IPS DF 19.7 (cell line): ENCODE results near the gene COX17.
A peak's percentile ranks its signal among the peaks of the same experiment; 100 is the strongest.
"Not testable (repeated sequence)": the region's sequence is repeated elsewhere in the genome, so short reads cannot be mapped to it uniquely, and the experiment has no call there.

Experiments used
- DNase-seq: peaks from one replicate; pipeline ENCODE4 v3.0.0-alpha.2; 2013; ENCODE audit warnings: low read depth, low spot score

Gene COX17

GRCh38 chr3:119676771-119677640 lies at the start of gene COX17:
COX17 (minus strand) TSS chr3:119677406; CDS start chr3:119677310, 96 bp downstream.
- DNase-seq, result peak; percentile 91

DNA sequence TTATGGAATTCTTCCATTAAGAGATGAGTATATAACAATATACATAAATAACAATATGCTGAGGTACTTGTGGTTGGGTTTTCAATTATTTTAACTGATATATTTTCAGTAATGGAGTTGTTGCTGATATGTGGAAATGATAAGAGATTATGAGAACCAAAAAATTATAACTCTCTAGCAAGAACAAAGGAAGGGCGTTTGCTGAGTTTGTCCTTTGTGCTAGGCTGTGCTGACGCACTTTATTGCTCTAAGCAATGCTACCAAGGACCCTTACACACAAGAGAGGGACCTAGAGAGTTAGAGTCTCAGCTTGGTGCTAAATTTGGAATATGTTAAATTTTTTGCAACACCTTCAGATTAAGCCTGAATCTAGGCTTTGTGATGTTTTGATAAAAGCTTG lies 49.7 kb upstream of the COX17 start:
- DNase-seq, result no peak

DNA sequence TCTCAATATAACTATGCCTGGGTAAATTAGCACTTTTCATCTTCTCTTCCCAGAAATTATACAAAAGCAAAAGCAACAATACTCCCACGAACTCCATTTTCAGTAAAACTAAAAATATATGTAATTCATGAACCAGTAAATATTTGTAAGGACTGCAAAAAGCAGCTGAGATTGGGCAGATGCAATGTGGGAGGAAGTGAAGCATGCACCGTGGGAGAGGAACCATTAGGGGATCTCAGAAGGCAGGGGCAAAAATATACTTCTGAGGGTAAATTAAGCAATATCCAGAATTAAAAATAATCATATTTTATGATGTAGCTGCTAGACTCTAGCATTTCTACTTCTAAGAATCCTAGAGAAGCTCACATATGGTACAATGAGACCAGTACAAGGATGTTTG lies 45.8 kb upstream of the COX17 start:
- DNase-seq, result no peak

DNA sequence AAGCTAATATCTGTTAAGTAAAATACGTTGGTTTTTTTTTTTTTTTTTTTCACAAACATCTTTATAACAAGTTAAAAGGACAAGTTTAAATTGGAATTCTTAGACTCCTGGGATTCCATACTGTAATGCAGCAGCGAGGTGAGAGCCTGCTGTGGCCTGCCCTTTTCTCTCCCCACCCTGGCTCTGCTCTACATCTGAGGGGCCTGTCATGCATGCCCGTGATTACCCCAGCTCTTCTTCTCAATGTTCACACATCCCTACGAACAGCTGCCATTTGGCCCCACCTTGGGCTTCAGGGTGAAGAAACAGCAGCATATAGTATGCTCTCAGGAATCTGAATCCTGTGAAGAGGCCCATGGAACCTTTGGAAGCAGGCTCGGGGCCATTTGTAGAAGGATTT lies 40.3 kb upstream of the COX17 start:
- DNase-seq, result no peak

DNA sequence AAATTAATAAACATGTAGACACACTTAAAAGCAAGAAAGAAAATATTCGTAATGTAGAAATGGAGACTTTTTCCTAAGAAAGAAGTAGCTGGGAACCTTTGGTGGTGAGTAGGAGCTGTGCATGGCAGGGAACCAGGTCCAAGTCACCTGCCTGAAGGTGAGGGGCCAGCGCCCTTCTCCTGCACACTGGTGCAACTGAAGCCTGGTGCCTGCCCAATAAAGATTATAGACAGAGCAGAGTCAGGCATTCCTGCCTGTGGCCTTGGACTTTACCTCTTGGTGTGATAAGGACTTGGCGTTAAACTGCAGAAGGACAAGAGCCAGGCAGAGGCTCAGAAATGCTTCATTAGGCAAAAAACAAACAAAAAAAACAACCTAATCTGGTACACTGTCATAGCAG lies 39.8 kb upstream of the COX17 start:
- DNase-seq, result no peak

- DNase-seq, result no peak
Measured at GRCh38 chr3:119715105-119715504, 37.9 kb upstream of the COX17 start.

- DNase-seq, result no peak
Measured at GRCh38 chr3:119703820-119704531, 26.8 kb upstream of the COX17 start.

DNA sequence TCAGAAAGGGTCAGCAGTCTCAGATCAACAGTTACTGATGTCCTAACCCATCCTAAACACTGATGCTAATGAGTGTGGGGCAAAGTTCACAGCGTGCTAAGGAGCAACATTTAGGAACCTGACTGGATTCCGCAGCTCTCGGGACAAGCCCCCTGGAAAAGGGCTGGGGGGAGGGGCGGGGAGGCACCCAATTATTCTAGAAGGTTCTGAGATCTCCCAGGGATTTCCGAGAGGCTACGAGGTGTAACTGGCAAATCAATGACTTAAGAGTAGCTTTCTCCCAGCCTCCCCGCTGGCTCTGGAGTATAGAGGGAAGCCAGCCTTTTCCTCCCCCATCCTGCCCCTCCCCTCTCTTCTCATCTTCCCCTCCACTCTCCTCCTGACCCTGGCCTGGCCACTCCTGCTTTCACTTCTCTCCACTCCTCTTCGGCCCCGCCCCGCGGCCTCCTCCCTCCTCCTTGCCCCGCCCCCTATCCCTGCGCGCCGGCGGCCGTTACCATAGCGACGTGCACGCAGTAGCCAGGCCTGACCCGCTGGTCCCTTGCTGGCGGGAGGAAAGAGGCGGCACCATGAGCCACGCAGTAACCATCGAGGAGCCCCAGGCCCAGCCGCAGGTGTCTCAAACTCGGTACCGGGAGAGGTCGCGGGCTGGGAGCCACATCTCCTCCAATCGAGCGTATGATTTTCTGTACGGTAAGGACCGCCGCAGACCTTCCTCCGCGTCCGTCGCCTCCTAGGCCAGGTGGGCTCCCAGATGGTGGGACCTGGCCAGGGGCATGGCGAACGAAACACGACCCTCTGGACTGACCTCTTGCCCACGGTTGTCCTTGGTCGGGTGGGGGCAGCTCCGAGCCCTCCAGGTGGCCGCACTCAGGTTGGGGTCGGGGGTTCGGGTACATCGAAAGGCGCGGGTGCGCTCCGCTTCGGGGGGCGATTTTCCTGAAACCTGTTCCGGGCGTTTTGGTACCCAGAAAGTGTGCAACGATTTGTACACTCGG lies 25.6 kb upstream of the COX17 start, which contains the start of gene CFAP91:
Gene CFAP91, plus strand, starts transcription at position 493 of the 998 bp plus-strand sequence. Its CDS starts 77 bp downstream, at position 570.
- DNase-seq, result peak; percentile 81

DNA sequence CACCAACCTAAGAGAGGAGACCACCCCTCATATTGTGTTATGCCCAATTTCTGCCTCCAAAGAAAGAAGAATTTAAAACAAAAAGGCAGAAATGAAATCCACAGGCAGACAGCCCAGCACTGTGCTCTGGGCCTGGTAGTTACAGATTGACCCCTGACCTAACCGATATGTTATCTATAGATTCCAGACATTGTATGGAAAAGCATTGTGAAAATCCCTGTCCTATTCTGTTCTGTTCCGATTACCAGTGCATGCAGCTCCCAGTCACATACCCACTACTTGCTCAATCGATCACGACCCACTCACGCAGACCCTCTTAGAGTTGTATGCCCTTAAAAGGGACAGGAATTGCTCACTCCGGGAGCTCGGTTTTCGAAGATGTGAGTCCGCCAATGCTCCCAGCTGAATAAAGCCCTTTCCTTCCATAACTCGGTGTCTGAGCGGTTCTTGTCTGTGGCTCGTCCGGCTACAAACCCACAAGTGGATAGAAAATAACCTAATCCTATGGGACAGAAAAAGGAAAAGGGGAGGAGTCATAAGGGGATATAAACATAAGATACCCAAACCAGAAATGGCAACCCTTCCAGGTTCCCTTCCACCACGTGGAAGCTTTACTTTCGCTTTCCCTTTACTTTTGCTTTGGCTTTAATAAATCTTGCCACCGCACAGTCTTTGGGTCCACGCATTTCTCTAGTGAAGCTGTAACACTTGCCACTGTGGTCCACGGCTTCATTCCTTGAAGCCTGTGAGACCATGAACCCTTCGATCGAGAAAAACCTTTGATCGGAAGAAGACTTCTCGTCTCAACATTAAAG lies 23.9 kb upstream of the COX17 start:
- no peak for DNase-seq

DNA sequence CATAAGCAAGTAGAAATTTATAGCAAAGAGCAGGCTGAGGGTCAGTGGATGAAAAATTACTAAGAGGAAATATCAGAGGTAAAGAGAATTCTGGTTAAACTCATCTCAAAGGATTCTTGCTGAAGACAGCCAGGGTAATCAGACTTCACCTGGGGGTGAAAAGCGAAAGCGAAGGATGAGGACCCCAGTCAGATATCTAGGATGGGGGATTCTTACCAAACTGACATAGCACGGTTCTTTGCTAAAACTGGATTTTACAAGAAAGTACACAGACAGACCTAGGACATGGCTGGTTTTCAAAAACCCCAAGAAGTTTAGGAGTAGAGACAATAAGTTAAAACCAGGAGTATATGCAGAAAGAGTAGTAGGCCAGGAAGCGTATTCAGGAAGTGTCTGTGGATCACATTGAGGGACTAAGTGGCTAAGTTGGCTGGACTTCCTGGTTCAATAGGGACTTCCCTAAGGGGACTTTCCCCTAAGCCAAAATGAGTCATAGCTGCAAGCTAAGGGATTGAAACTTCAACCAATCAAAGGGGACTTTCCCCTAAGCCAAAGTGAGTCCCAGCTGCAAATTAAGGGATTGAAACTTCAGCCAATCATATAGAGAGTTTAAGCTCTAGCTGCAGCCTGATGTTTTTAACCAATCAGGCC lies 23.2 kb upstream of the COX17 start:
- no peak for DNase-seq

- no peak for DNase-seq
Measured at GRCh38 chr3:119697394-119697793, 20.2 kb upstream of the COX17 start.

- DNase-seq, result no peak
Measured at GRCh38 chr3:119695480-119695879, 18.3 kb upstream of the COX17 start.

DNA sequence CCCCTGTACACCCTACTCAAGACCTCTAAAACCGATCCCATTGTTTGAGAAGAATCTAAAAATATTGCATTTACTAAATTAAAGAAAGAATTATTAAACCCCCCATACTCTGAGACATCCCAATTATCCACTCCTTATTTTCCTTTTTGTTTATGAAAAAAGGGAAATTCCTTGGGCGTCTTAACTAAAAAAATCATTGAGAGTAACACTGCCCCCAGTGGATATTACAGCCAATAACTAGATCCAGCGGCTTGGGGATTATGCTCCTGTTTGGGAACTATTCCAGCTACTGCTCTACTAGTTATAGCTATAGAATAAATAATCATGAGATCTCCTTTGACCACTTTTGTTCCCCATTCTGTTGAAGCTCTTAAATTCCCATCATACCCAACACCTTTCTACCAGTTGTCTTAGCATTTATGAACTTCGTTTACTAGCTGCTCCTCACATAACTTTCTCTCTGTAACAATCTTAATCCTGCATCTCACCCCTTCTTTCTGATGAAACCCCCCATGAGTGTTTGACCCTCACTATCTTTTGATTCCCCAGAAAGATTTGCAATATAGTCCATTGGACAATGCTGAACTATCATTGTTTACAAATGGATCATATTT lies 12.9 kb upstream of the COX17 start:
- no peak for DNase-seq

- no peak for DNase-seq
Measured at GRCh38 chr3:119683421-119683820, 6.2 kb upstream of the COX17 start.

DNA sequence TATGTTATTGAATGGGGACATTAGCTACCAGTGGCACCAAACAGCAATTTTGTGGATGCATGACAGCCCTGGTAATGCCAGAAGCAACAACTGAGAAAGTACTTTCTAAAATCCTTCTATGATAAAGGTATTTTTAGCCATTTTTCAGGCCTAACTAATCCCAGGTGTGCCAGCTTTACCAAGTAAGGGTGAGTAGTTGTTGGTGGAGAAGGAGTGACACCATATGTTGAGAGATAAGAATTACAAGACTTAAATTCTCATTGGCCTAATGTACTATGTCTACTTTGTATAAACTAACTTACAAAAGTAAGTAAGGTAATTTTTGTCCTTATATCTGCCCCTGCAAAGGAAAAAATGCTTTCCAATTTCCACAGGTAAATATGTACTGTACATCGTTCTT lies 4.1 kb upstream of the COX17 start:
- no peak for DNase-seq

- DNase-seq, result no peak
Measured at GRCh38 chr3:119679874-119680273, 2.7 kb upstream of the COX17 start.

GRCh38 chr3:119678209-119678608 lies 1.0 kb upstream of the COX17 start:
- DNase-seq, result not testable (repeated sequence)

DNA sequence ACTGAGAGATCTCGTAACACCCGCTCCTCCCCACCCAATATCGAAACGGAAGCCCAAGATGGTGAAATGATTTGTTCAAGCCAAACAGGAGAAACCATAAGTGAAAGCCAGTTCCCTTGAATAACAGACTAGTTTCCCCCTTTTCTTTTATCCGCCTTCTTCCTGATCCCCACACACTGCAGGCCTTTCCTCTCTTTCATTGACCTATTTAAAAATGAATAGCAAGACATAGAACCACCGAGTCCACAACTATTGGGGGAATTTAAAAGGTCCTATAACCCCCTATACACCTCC lies 382 bp upstream of the COX17 start:
- no peak for DNase-seq

DNA sequence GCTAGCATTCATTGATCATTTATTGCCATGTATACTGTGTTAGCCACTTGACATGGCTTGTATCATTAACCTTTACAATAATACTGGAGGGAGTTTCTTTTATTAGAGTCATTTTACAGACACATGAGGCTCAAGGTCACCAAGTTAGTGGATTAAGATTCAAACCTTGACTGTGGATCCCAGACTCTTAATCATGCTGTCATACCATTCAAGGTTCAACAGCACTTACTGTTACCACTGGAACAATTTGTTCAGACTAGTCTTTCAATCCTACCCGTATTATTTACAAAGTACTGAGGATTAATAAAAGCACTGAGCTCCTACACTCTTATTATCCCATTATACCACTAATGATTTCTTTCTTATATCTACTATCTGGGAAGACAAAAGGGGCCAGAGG lies 1.2 kb downstream of the COX17 start:
- DNase-seq, result no peak
